GM19193 (cell line): ENCODE measurements around the gene ACTRT2.

ENCODE experiments used
- POLR2A ChIP-seq: IDR thresholded peaks from 4 replicates; pipeline ENCODE4 v1.6.1; 2011; ENCODE audit not compliant: insufficient read depth, insufficient read length; ENCODE audit errors: extremely low read depth

The ACTRT2 gene

GRCh38 chr1:3021233-3021671, at the start of gene ACTRT2:
Gene ACTRT2, plus strand, starts transcription at chr1:3021467. Its CDS starts 220 bp downstream, at chr1:3021687.
- TF ChIP-seq POLR2A: no peak

- TF ChIP-seq POLR2A: no peak
Measured at GRCh38 chr1:2971609-2972008, 49.7 kb upstream of the ACTRT2 start.

GRCh38 chr1:2972011-2972878, 49.0 kb upstream of the ACTRT2 start:
- no peak for TF ChIP-seq POLR2A

- TF ChIP-seq POLR2A: no peak
Measured at GRCh38 chr1:2972879-2973575, 48.2 kb upstream of the ACTRT2 start.

- TF ChIP-seq POLR2A: no peak
Measured at GRCh38 chr1:2973601-2974593, 47.4 kb upstream of the ACTRT2 start.

- no peak for TF ChIP-seq POLR2A
Measured at GRCh38 chr1:2974701-2975301, 46.5 kb upstream of the ACTRT2 start.

- no peak for TF ChIP-seq POLR2A
Measured at GRCh38 chr1:2975466-2976179, 45.6 kb upstream of the ACTRT2 start.

GRCh38 chr1:2976180-2976562, 45.1 kb upstream of the ACTRT2 start:
- no peak for TF ChIP-seq POLR2A

GRCh38 chr1:2977886-2978611, 43.2 kb upstream of the ACTRT2 start:
- no peak for TF ChIP-seq POLR2A

- no peak for TF ChIP-seq POLR2A
Measured at GRCh38 chr1:2978691-2979190, 42.5 kb upstream of the ACTRT2 start.

GRCh38 chr1:2979191-2980072, 41.8 kb upstream of the ACTRT2 start:
- no peak for TF ChIP-seq POLR2A
